H1 (cell line): ENCODE results near the gene BRIX1. TPM values are rescaled to one million over a fixed set of nuclear protein-coding genes. Genes with fewer than 3 reads are reported as not detected.

ENCODE experiments used
- CTCF ChIA-PET: fragments of 300-600 bp; sonication (Branson Sonifier 250); formaldehyde crosslinking; loops from one replicate; lab custom pipeline; 2021; ENCODE audit not compliant: partially characterized antibody; lab: Charles Lee
- POLR2A ChIA-PET: fragments of 300-600 bp; sonication (Branson Sonifier 250); formaldehyde crosslinking; loops from one replicate; lab custom pipeline; 2021; ENCODE audit warnings: inconsistent platforms; ENCODE audit not compliant: partially characterized antibody; lab: Charles Lee
- DNase-seq, 2 experiments: peaks; one replicate each; pipeline versions ENCODE4 v3.0.0 to v3.0.0-alpha.2; 2010 to 2022; ENCODE audit warnings: low spot score in 2 of 2, low read depth in 1 of 2, mixed read lengths in 1 of 2
- FAIRE-seq: peaks from 2 replicates; lab custom pipeline; 2011; peaks lifted over from hg19 to GRCh38; lab: Jason Lieb, UNC
- H2AFZ ChIP-seq: 2 replicates; pipeline ENCODE4 v1.8.1; 2012; ENCODE audit warnings: low read length, inconsistent platforms
- H2AK5ac ChIP-seq: 2 replicates; pipeline ENCODE4 v1.6.1; 2013; ENCODE audit warnings: low read depth, low read length
- H2BK120ac ChIP-seq: replicated peaks from 2 replicates; pipeline ENCODE3; 2013; ENCODE audit warnings: low read depth, low read length, inconsistent platforms
- H2BK12ac ChIP-seq: 2 replicates; pipeline ENCODE4 v1.6.1; 2013; ENCODE audit warnings: low read depth, low read length
- H2BK15ac ChIP-seq: 2 replicates; pipeline ENCODE4 v1.6.1; 2013; ENCODE audit warnings: low read length
- H2BK20ac ChIP-seq: 2 replicates; pipeline ENCODE4 v1.6.1; 2013; ENCODE audit warnings: low read length
- H2BK5ac ChIP-seq: 2 replicates; pipeline ENCODE4 v1.6.1; 2013; ENCODE audit warnings: low read depth, low read length
- H3K14ac ChIP-seq: 2 replicates; pipeline ENCODE4 v1.6.1; 2013; ENCODE audit warnings: inconsistent platforms; ENCODE audit not compliant: insufficient read length
- H3K18ac ChIP-seq: 2 replicates; pipeline ENCODE4 v1.6.1; 2013; ENCODE audit warnings: low read length; ENCODE audit errors: extremely low read depth
- H3K23ac ChIP-seq: 2 replicates; pipeline ENCODE4 v1.6.1; 2013; ENCODE audit warnings: inconsistent platforms; ENCODE audit not compliant: insufficient read length
- H3K23me2 ChIP-seq: 2 replicates; pipeline ENCODE4 v1.6.1; 2013; ENCODE audit warnings: low read depth, low read length
- H3K27ac ChIP-seq: 2 replicates; pipeline ENCODE4 v1.6.1; 2011; ENCODE audit warnings: low read depth, low read length, inconsistent platforms
- H3K27me3 ChIP-seq, 4 experiments: replicated peaks in 1 of 4; 1 replicate in 1 of 4; 2 replicates in 3 of 4; pipeline versions ENCODE4 v1.6.1 to v1.8.1; 2011 to 2013; ENCODE audit warnings: low read length in 3 of 4, mild to moderate bottlenecking in 3 of 4, inconsistent platforms in 2 of 4, mixed read lengths in 2 of 4, moderate library complexity in 1 of 4; ENCODE audit not compliant: control insufficient read depth in 3 of 4, insufficient read depth in 3 of 4; ENCODE audit errors: extremely low read depth in 1 of 4
- H3K36me3 ChIP-seq, 4 experiments: 2 replicates each; pipeline versions ENCODE4 v1.6.1 to v1.8.1; 2011 to 2013; ENCODE audit warnings: mild to moderate bottlenecking in 4 of 4, low read length in 3 of 4, moderate library complexity in 2 of 4, control low read depth in 1 of 4, inconsistent platforms in 1 of 4; ENCODE audit not compliant: insufficient read depth in 4 of 4, control insufficient read depth in 2 of 4
- H3K4ac ChIP-seq: replicated peaks from 2 replicates; pipeline ENCODE3; 2013; ENCODE audit warnings: low read length, low read depth, mixed read lengths, inconsistent platforms; ENCODE audit not compliant: insufficient read length
- H3K4me1 ChIP-seq, 4 experiments: replicated peaks in 1 of 4; 1 replicate in 1 of 4; 2 replicates in 3 of 4; pipeline versions ENCODE4 v1.6.1 to v1.8.1; 2011 to 2013; ENCODE audit warnings: low read length in 3 of 4, inconsistent platforms in 2 of 4, mixed read lengths in 1 of 4; ENCODE audit not compliant: insufficient read depth in 4 of 4, control insufficient read depth in 3 of 4
- H3K4me2 ChIP-seq, 2 experiments: 2 replicates each; pipeline versions ENCODE4 v1.6.1 to v1.8.1; 2011 to 2013; ENCODE audit warnings: low read depth in 2 of 2, low read length in 2 of 2, control low read depth in 1 of 2, inconsistent platforms in 1 of 2, mild to moderate bottlenecking in 1 of 2; ENCODE audit not compliant: insufficient read depth in 1 of 2
- H3K4me3 ChIP-seq, 4 experiments: fragments of 200-600, 300-600 bp in 1 of 4; sonication (generic), shearing (Covaris generic), sonication (Bioruptor Twin) in 1 of 4; 2 replicates each; pipeline versions ENCODE4 v1.5.1 to v1.8.1; 2011 to 2016; ENCODE audit warnings: low read length in 4 of 4, low read depth in 3 of 4, control low read depth in 2 of 4, inconsistent platforms in 2 of 4, mild to moderate bottlenecking in 2 of 4, mixed read lengths in 1 of 4, moderate library complexity in 1 of 4; ENCODE audit not compliant: insufficient read depth in 2 of 4; ENCODE audit errors: extremely low read depth in 1 of 4
- H3K56ac ChIP-seq: replicated peaks from 2 replicates; pipeline ENCODE3; 2013; ENCODE audit warnings: low read depth, mild to moderate bottlenecking, mixed read lengths, low read length, inconsistent platforms; ENCODE audit not compliant: insufficient read length
- H3K79me1 ChIP-seq: 2 replicates; pipeline ENCODE4 v1.6.1; 2013; ENCODE audit warnings: low read depth, low read length, control low read depth
- H3K79me2 ChIP-seq, 2 experiments: 2 replicates each; pipeline versions ENCODE4 v1.6.1 to v1.8.1; 2012 to 2013; ENCODE audit warnings: low read length in 2 of 2, mild to moderate bottlenecking in 2 of 2, inconsistent platforms in 1 of 2; ENCODE audit not compliant: insufficient read depth in 2 of 2, control insufficient read depth in 1 of 2
- H3K9ac ChIP-seq, 4 experiments: replicated peaks in 1 of 4; 1 replicate in 1 of 4; 2 replicates in 3 of 4; pipeline versions ENCODE4 v1.6.1 to v1.8.1; 2011 to 2013; ENCODE audit warnings: low read depth in 3 of 4, low read length in 3 of 4, control low read depth in 2 of 4, mild to moderate bottlenecking in 2 of 4, moderate library complexity in 2 of 4, inconsistent platforms in 1 of 4; ENCODE audit errors: extremely low read depth in 1 of 4
- H3K9me3 ChIP-seq, 2 experiments: 2 replicates each; pipeline versions ENCODE4 v1.6.1 to v1.8.1; 2012 to 2013; ENCODE audit warnings: mild to moderate bottlenecking in 2 of 2, moderate library complexity in 2 of 2, control low read depth in 1 of 2, inconsistent platforms in 1 of 2, low read depth in 1 of 2, low read length in 1 of 2, mixed read lengths in 1 of 2; ENCODE audit not compliant: insufficient read depth in 2 of 2
- H4K20me1 ChIP-seq, 2 experiments: replicated peaks in 1 of 2; 2 replicates each; pipeline versions ENCODE3 to v1.8.1; 2011 to 2013; ENCODE audit warnings: inconsistent platforms in 2 of 2, low read length in 2 of 2, mild to moderate bottlenecking in 1 of 2; ENCODE audit not compliant: insufficient read depth in 2 of 2, control insufficient read depth in 1 of 2
- H4K5ac ChIP-seq: 2 replicates; pipeline ENCODE4 v1.6.1; 2013; ENCODE audit warnings: low read length, low read depth, mixed read lengths, inconsistent platforms; ENCODE audit not compliant: insufficient read length
- H4K8ac ChIP-seq: 2 replicates; pipeline ENCODE4 v1.8.0; 2013; ENCODE audit warnings: mild to moderate bottlenecking, moderate library complexity, low read length, inconsistent platforms; ENCODE audit not compliant: insufficient read depth; ENCODE audit errors: extremely low read depth
- H4K91ac ChIP-seq: replicated peaks from 2 replicates; pipeline ENCODE3; 2013; ENCODE audit warnings: low read length, mixed read lengths, inconsistent platforms; ENCODE audit not compliant: insufficient read length
- CHD2 ChIP-seq: IDR thresholded peaks from 2 replicates; pipeline ENCODE4 v1.6.1; 2012; ENCODE audit warnings: low read length, improper control_type of control experiment
- CREB1 ChIP-seq: IDR thresholded peaks from 2 replicates; pipeline ENCODE4 v1.6.1; 2012; ENCODE audit warnings: inconsistent platforms
- HDAC2 ChIP-seq, 2 experiments: fragments of 300-600 bp in 1 of 2; sonication (generic) in 1 of 2; IDR thresholded peaks; 2 replicates each; pipeline ENCODE4 v1.6.1; 2011 to 2012; ENCODE audit warnings: low read depth in 2 of 2, low read length in 2 of 2, mild to moderate bottlenecking in 2 of 2, moderate library complexity in 2 of 2, borderline replicate concordance in 1 of 2, inconsistent platforms in 1 of 2
- JUND ChIP-seq: IDR thresholded peaks from 2 replicates; pipeline ENCODE4 v1.6.1; 2011; ENCODE audit warnings: mild to moderate bottlenecking, improper control_type of control experiment, low read length
- KDM4A ChIP-seq: IDR thresholded peaks from one replicate; pipeline ENCODE4 v1.7.1; 2012; ENCODE audit warnings: low read depth, mild to moderate bottlenecking, moderate library complexity, low read length, inconsistent platforms; ENCODE audit not compliant: severe bottlenecking
- NRF1 ChIP-seq: IDR thresholded peaks from 2 replicates; pipeline ENCODE4 v1.6.1; 2011; ENCODE audit warnings: mild to moderate bottlenecking, low read depth, low read length, improper control_type of control experiment
- SAP30 ChIP-seq: fragments of 300-600 bp; sonication (generic); IDR thresholded peaks from 2 replicates; pipeline ENCODE4 v1.7.1; 2012; ENCODE audit warnings: low read length, moderate library complexity, mild to moderate bottlenecking, inconsistent platforms; ENCODE audit not compliant: insufficient read depth, insufficient replicate concordance
- SIN3A ChIP-seq, 2 experiments: IDR thresholded peaks in 1 of 2; conservative IDR thresholded peaks in 1 of 2; 2 replicates each; pipeline ENCODE4 v1.6.1; 2011 to 2012; ENCODE audit warnings: low read length in 2 of 2, improper control_type of control experiment in 1 of 2, low read depth in 1 of 2, mild to moderate bottlenecking in 1 of 2
- SP4 ChIP-seq: IDR thresholded peaks from 2 replicates; pipeline ENCODE4 v1.6.1; 2012; ENCODE audit warnings: low read length, inconsistent platforms
- WGBS, 2 experiments: shearing (Covaris generic) in 1 of 2; methylation state at CpG; one replicate each; pipeline versions ENCODE4 v1.1.6 to v1.1.7; 2013 to 2015; ENCODE audit warnings: low lambda C conversion rate in 2 of 2, mixed read lengths in 2 of 2, inconsistent platforms in 1 of 2, low coverage in 1 of 2, missing lambda C conversion rate in 1 of 2; ENCODE audit not compliant: insufficient replicate concordance in 2 of 2, insufficient coverage in 1 of 2, insufficient read length in 1 of 2; ENCODE audit errors: extremely low coverage in 1 of 2, missing lambda C conversion rate in 1 of 2; 5-methylcytosine and 5-hydroxymethylcytosine counted together
- polyA plus RNA-seq, 7 experiments: library from polyadenylated mRNA; depleted of rRNA in 3 of 7; stranded (reverse) in 5 of 7; unstranded in 2 of 7; fragments of >200 nt in 5 of 7; fragments of 200-250 nt in 2 of 7; gene quantifications; 1 replicate in 5 of 7; 2 replicates in 1 of 7; 4 replicates in 1 of 7; pipeline versions ENCODE4 v1.2.1 to v1.2.3, GENCODE V29; 2011 to 2013; ENCODE audit warnings: missing spikeins in 2 of 7, mixed read lengths in 2 of 7
- total RNA-seq: library from RNA; stranded (reverse); fragmentation: NEBNext Ultra II Directional; extraction: Animal tissue kit (Norgen Biotek cat#: 25700); gene quantifications from 2 replicates; pipeline ENCODE4 v1.2.1, GENCODE V29; 2021
- TF ChIP-seq, protein P1 (sequence below): IDR thresholded peaks from 2 replicates; pipeline ENCODE4 v1.6.1; 2012; ENCODE audit warnings: inconsistent platforms

The BRIX1 gene
- total and polyA plus RNA-seq, 2 of the 8 experiments (the other 6 are each of a cell fraction or from before 2014, with no cell fraction given) = 26.9 to 71.7 TPM

DNA sequence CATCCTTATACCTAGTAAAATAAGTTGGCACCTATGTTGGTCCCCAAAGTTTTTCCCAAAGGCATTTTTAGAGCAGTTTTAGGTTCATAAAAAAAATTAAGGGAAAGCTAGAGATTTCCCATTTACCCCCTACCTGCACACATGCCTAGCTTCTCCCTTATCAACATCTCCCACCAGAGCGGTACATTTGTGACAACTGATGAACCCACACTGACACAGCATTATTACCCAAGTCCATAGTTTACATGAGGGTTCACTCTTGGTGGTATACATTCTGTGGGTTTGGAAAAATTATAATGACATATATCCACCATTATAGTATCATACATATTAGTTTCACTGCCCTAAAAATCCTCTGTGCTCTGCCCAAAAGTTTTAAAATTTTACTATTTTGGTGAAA, 12.3 kb upstream of the BRIX1 start:
- Histone ChIP-seq H3K79me2 (no peaks in the 10 kb centered on the region; a peak in 1 of 4 replicates), H3K23ac (no peak overlapping the region), H3K56ac (no peak overlapping the region), H3K9ac (no peak overlapping the region), H3K4me3 (no peak overlapping the region), H4K5ac (no peak overlapping the region), H2BK12ac (no peak overlapping the region), H2AK5ac (no peak overlapping the region), H3K79me1 (no peaks in the 10 kb centered on the region), H3K4me2 (no peak overlapping the region), H3K14ac (no peak overlapping the region), H3K36me3 (peaks cover 0 to 16% (median 7%) of the 10 kb centered on the region in 4 experiments; a peak in 3 of 8 replicates), H3K18ac (no peak overlapping the region), H4K8ac (no peak overlapping the region), H4K91ac (no peak overlapping the region), H3K4me1 (peaks cover 0 to 8% (median 0%) of the 10 kb centered on the region in 4 experiments; a peak in 1 of 7 replicates), H3K27ac (no peak overlapping the region), H3K27me3 (no peaks in the 10 kb centered on the region), H3K9me3 (no peaks in the 10 kb centered on the region), H2BK5ac (no peak overlapping the region), H2AFZ (no peak overlapping the region), H4K20me1 (no peaks in the 10 kb centered on the region), H2BK15ac (no peak overlapping the region), H2BK20ac (no peak overlapping the region), H3K4ac (no peak overlapping the region), H2BK120ac (no peak overlapping the region), H3K23me2 (no peaks in the 10 kb centered on the region)
- TF ChIP-seq JUND (no peak), HDAC2 (IDR thresholded peaks at IDR 0.05; ENCODE audit: borderline replicate concordance in 1 of 2, low read depth in 2 of 2, low read length in 2 of 2) (no peak), SP4 (no peak), CHD2 (no peak), CREB1 (no peak), NRF1 (no peak), SAP30 (no peak), SIN3A (conservative IDR thresholded peaks at IDR 0.05 in 1 of 2, IDR thresholded peaks at IDR 0.05 in 1 of 2; ENCODE audit: low read depth in 1 of 2, low read length in 2 of 2) (no peak), KDM4A (no peak)
- TF ChIP-seq, protein P1, sequence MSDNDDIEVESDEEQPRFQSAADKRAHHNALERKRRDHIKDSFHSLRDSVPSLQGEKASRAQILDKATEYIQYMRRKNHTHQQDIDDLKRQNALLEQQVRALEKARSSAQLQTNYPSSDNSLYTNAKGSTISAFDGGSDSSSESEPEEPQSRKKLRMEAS = no peak
- DNase-seq (no peak), FAIRE-seq (no peak)
- 88% methylated on average over 1 of the region's 1 CpG; no CpG with 5 or more reads in 1 of the 2 experiments for WGBS, 2 experiments
- CTCF ChIA-PET = interaction anchor here (0.6 to 3.7 kb wide), 11 partner anchors 8 to 431 kb away, joined by 3 to 24 read pairs (median 5); partner anchors contain the start of genes BRIX1 and RAD1
- POLR2A ChIA-PET = interaction anchor here (0.8 to 7.0 kb wide), 6 partner anchors 9 to 419 kb away, joined by 3 to 52 read pairs (median 5); partner anchors contain the start of genes BRIX1, DNAJC21 and RAD1
